ENCODE results near the gene MARCOL. TPM values are rescaled to one million over a fixed set of nuclear protein-coding genes. Genes with fewer than 3 reads are reported as not detected.

The MARCOL gene
- polyA plus RNA-seq (2013, experiment 1 of 2), result not detected
- not detected for polyA plus RNA-seq (2013, experiment 2 of 2)

- H3K27me3 ChIP-seq (ENCODE audit: insufficient read depth, low read length), result no peaks in the 10 kb centered on the region
- H3K4me3 ChIP-seq (ENCODE audit: low read length), result no peak within 1 kb of the TSS
- H3K4me1 ChIP-seq (ENCODE audit: insufficient read depth, low read length), result no peaks in the 10 kb centered on the region
- WGBS, result 71% methylated on average over 2 of the region's 2 CpGs
- no peaks in the 10 kb centered on the region for H3K36me3 ChIP-seq (ENCODE audit: insufficient read depth, low read length)
- H3K9ac ChIP-seq (ENCODE audit: low read depth, low read length), result no peak within 1 kb of the TSS
- no peaks in the 10 kb centered on the region for H3K9me3 ChIP-seq (ENCODE audit: insufficient read depth, low read depth, low read length)
- no peak within 1 kb of the TSS for H3K27ac ChIP-seq (ENCODE audit: low read depth, low read length)
Measured at GRCh38 chr5:148238418-148238794, at the start of gene MARCOL. Gene MARCOL (plus strand): TSS chr5:148238525. CDS start chr5:148238598, 73 bp downstream.

GRCh38 chr5:148191010-148191409 is 47.3 kb upstream of the MARCOL start:
- no peak overlapping the region for H3K4me3 ChIP-seq (ENCODE audit: low read length)
- H3K9me3 ChIP-seq (ENCODE audit: insufficient read depth, low read depth, low read length), result no peaks in the 10 kb centered on the region
- no peaks in the 10 kb centered on the region for H3K27me3 ChIP-seq (ENCODE audit: insufficient read depth, low read length)
- H3K4me1 ChIP-seq (ENCODE audit: insufficient read depth, low read length), result no peaks in the 10 kb centered on the region
- H3K27ac ChIP-seq (ENCODE audit: low read depth, low read length), result no peak overlapping the region
- 83% methylated on average over 1 of the region's 1 CpG for WGBS
- H3K36me3 ChIP-seq (ENCODE audit: insufficient read depth, low read length), result no peaks in the 10 kb centered on the region
- H3K9ac ChIP-seq (ENCODE audit: low read depth, low read length), result no peak overlapping the region

GRCh38 chr5:148193202-148193601 is 45.1 kb upstream of the MARCOL start:
- H3K4me3 ChIP-seq (ENCODE audit: low read length), result no peak overlapping the region
- no peaks in the 10 kb centered on the region for H3K4me1 ChIP-seq (ENCODE audit: insufficient read depth, low read length)
- 89% methylated on average over 1 of the region's 1 CpG for WGBS
- no peaks in the 10 kb centered on the region for H3K9me3 ChIP-seq (ENCODE audit: insufficient read depth, low read depth, low read length)
- H3K9ac ChIP-seq (ENCODE audit: low read depth, low read length), result no peak overlapping the region
- H3K27ac ChIP-seq (ENCODE audit: low read depth, low read length), result no peak overlapping the region
- H3K36me3 ChIP-seq (ENCODE audit: insufficient read depth, low read length), result no peaks in the 10 kb centered on the region
- no peaks in the 10 kb centered on the region for H3K27me3 ChIP-seq (ENCODE audit: insufficient read depth, low read length)

GRCh38 chr5:148201151-148201550 is 37.2 kb upstream of the MARCOL start:
- no peaks in the 10 kb centered on the region for H3K27me3 ChIP-seq (ENCODE audit: insufficient read depth, low read length)
- H3K4me1 ChIP-seq (ENCODE audit: insufficient read depth, low read length), result 0 out of 2 replicates have a peak, but pooled peaks cover 4% of the 10 kb centered on the region
- no peak overlapping the region for H3K9ac ChIP-seq (ENCODE audit: low read depth, low read length)
- H3K4me3 ChIP-seq (ENCODE audit: low read length), result no peak overlapping the region
- no peaks in the 10 kb centered on the region for H3K36me3 ChIP-seq (ENCODE audit: insufficient read depth, low read length)
- WGBS, result 84% methylated on average over 2 of the region's 2 CpGs
- no peaks in the 10 kb centered on the region for H3K9me3 ChIP-seq (ENCODE audit: insufficient read depth, low read depth, low read length)
- H3K27ac ChIP-seq (ENCODE audit: low read depth, low read length), result no peak overlapping the region

DNA sequence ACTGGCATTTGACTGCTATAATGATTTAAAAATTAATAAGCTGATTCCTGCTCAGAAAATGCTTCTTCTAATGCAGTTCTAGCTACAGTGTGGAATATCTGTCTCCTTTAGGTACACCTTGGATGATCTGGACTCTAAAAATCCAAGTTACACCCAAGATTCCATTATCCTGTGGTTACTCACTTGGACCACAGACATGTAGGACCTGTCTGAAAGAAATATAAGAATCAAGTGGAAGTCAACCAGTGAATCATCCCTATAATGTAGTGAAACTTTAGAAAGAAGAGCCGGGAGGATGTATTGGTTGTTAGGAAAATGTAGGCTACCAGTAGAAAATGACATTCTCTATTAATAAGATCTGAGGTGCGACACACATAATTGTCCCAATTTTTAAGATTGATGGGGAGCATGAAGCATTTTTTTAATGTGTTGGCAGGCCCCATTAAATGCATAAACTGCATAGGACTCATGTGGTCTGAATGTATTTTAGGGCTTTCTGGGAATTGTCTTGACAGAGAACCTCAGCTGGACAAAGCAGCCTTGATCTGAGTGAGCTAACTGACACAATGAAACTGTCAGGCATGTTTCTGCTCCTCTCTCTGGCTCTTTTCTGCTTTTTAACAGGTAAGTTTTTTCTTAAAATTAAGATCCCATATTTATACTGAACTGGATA is 35.7 kb upstream of the MARCOL start, which contains the start of gene SPINK6:
TSS of gene SPINK6 (plus strand) at position 512 of the 673 bp plus-strand sequence. CDS start at position 567, 55 bp downstream.
- H3K27me3 ChIP-seq (ENCODE audit: insufficient read depth, low read length), result no peaks in the 10 kb centered on the region
- 97% methylated on average over 2 of the region's 2 CpGs for WGBS
- H3K4me3 ChIP-seq (ENCODE audit: low read length), result no peak within 1 kb of the TSS
- H3K36me3 ChIP-seq (ENCODE audit: insufficient read depth, low read length), result no peaks in the 10 kb centered on the region
- H3K9me3 ChIP-seq (ENCODE audit: insufficient read depth, low read depth, low read length), result no peaks in the 10 kb centered on the region
- 0 out of 2 replicates have a peak, but pooled peaks cover 4% of the 10 kb centered on the region for H3K4me1 ChIP-seq (ENCODE audit: insufficient read depth, low read length)
- H3K9ac ChIP-seq (ENCODE audit: low read depth, low read length), result no peak within 1 kb of the TSS
- no peak within 1 kb of the TSS for H3K27ac ChIP-seq (ENCODE audit: low read depth, low read length)

DNA sequence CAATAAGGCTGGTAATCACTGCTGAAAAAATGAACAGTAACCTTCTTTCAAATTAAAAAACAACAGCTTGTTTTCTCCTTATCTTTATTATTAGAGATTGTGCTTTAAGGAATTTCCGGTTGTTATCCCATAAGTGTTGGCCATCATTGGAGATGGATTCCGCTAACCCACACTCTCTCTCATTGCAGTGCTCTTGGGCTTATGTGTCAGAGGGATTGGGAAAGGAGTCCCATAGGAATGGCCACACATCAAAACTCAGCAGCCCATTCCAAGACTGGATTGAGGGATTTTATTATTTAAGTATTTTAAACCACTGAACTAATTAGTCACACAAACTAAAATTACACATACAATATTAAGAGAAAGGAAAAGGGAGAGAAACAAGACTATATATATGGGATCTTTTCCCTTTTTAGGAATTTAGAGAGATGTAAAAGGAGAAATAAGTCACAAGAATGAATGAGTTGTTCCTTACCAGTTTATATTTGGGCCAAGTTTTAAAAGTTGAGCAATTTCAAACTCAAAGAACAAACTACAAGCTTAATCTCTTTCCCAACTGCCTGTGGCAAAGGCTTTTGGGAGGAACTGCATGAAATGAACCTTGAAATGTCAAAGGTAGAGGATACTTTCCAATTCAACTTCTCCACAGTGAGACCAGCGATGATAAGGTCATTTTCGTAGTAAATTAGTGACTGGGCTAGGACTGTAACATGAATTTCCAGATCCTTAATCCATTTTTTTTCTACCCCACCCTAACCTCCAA is 33.1 kb upstream of the MARCOL start:
- H3K36me3 ChIP-seq (ENCODE audit: insufficient read depth, low read length), result no peaks in the 10 kb centered on the region
- H3K9me3 ChIP-seq (ENCODE audit: insufficient read depth, low read depth, low read length), result no peaks in the 10 kb centered on the region
- no peaks in the 10 kb centered on the region for H3K4me1 ChIP-seq (ENCODE audit: insufficient read depth, low read length)
- no peaks in the 10 kb centered on the region for H3K27me3 ChIP-seq (ENCODE audit: insufficient read depth, low read length)
- no peak overlapping the region for H3K27ac ChIP-seq (ENCODE audit: low read depth, low read length)
- 96% methylated on average over 2 of the region's 4 CpGs for WGBS
- no peak overlapping the region for H3K9ac ChIP-seq (ENCODE audit: low read depth, low read length)
- no peak overlapping the region for H3K4me3 ChIP-seq (ENCODE audit: low read length)

GRCh38 chr5:148205865-148206264 is 32.5 kb upstream of the MARCOL start:
- Histone ChIP-seq H3K4me1 (ENCODE audit: insufficient read depth, low read length) (no peaks in the 10 kb centered on the region), H3K9ac (ENCODE audit: low read depth, low read length) (no peak overlapping the region)
- WGBS, result no CpG with 5 or more reads among the region's 1 CpG

DNA sequence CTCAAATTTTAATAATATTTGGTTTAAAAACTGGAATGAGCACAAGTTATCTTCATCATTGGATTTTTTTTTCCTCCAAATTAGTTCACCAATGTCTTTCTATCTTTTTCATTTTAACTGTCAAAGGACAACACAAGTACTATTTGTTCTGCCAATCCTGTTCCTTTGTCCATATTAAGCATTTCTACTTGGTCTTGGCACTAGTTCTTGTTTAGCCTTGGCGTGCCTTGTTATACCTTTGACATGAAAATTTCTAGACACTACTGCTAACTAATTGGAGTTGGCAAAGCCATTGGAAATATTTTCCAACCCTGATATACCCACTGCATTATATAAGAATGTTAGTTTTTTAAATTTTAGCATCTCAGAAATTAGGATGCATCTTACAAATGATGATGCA is 31.7 kb upstream of the MARCOL start:
- Histone ChIP-seq H3K27me3 (ENCODE audit: insufficient read depth, low read length) (no peaks in the 10 kb centered on the region), H3K9ac (ENCODE audit: low read depth, low read length) (no peak overlapping the region), H3K36me3 (ENCODE audit: insufficient read depth, low read length) (no peaks in the 10 kb centered on the region), H3K4me3 (ENCODE audit: low read length) (no peak overlapping the region), H3K4me1 (ENCODE audit: insufficient read depth, low read length) (no peaks in the 10 kb centered on the region), H3K27ac (ENCODE audit: low read depth, low read length) (no peak overlapping the region), H3K9me3 (ENCODE audit: insufficient read depth, low read depth, low read length) (no peaks in the 10 kb centered on the region)
- 90% methylated on average over 1 of the region's 1 CpG for WGBS

More at GRCh38 chr5:148205865-148206264, 32.5 kb upstream of the MARCOL start:
- H3K27me3 ChIP-seq (ENCODE audit: insufficient read depth, low read length), result no peaks in the 10 kb centered on the region
- no peaks in the 10 kb centered on the region for H3K36me3 ChIP-seq (ENCODE audit: insufficient read depth, low read length)
- no peaks in the 10 kb centered on the region for H3K9me3 ChIP-seq (ENCODE audit: insufficient read depth, low read depth, low read length)
- H3K27ac ChIP-seq (ENCODE audit: low read depth, low read length), result no peak overlapping the region
- no peak overlapping the region for H3K4me3 ChIP-seq (ENCODE audit: low read length)

DNA sequence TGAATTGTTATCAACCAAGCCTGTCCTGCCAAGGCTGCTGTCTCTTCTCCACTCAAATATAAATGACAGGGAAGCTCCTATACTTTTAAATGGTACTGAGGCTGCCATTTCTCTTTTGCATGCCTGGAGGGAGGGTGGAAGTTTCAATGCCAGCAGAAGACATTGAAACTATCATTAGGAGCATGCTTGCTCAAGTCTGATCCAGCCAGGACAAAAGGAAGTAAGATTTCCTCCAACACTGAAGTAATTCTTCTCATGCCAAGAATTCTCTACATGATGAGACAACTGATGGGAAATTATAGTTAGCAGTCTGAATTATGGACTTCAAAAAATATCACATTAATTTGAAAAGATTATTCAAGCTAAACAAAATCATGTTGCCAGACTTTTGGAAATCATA is 30.1 kb upstream of the MARCOL start:
- Histone ChIP-seq H3K9ac (ENCODE audit: low read depth, low read length) (no peak overlapping the region), H3K27ac (ENCODE audit: low read depth, low read length) (no peak overlapping the region), H3K4me1 (ENCODE audit: insufficient read depth, low read length) (no peaks in the 10 kb centered on the region), H3K4me3 (ENCODE audit: low read length) (no peak overlapping the region), H3K27me3 (ENCODE audit: insufficient read depth, low read length) (no peaks in the 10 kb centered on the region), H3K36me3 (ENCODE audit: insufficient read depth, low read length) (no peaks in the 10 kb centered on the region), H3K9me3 (ENCODE audit: insufficient read depth, low read depth, low read length) (no peaks in the 10 kb centered on the region)

- Histone ChIP-seq H3K4me1 (ENCODE audit: insufficient read depth, low read length) (no peaks in the 10 kb centered on the region), H3K36me3 (ENCODE audit: insufficient read depth, low read length) (no peaks in the 10 kb centered on the region), H3K27ac (ENCODE audit: low read depth, low read length) (no peak overlapping the region), H3K9me3 (ENCODE audit: insufficient read depth, low read depth, low read length) (no peaks in the 10 kb centered on the region), H3K27me3 (ENCODE audit: insufficient read depth, low read length) (no peaks in the 10 kb centered on the region), H3K4me3 (ENCODE audit: low read length) (no peak overlapping the region), H3K9ac (ENCODE audit: low read depth, low read length) (no peak overlapping the region)
- WGBS, result 80% methylated on average over 3 of the region's 3 CpGs
Measured at GRCh38 chr5:148209151-148209770, 29.1 kb upstream of the MARCOL start.

DNA sequence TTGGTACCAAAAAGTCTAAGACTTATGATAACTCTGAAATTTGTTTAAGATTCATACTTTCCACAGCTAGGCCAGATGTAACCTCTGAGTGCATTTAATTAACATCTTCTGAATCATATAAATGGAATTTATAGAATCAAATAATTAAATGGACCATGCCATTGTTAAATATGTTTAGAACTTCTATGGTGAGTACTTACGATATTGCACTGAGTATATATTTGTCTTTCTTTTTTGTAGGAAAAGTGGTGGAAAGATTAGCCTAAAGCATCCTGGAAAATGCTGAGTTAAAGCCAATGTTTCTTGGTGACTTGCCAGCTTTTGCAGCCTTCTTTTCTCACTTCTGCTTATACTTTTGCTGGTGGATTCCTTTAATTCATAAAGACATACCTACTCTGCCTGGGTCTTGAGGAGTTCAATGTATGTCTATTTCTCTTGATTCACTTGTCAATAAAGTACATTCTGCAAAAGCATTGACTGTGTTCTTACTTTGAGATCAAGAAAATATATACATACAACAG is 23.6 kb upstream of the MARCOL start:
- H3K9me3 ChIP-seq (ENCODE audit: insufficient read depth, low read depth, low read length), result no peaks in the 10 kb centered on the region
- 87% methylated on average over 1 of the region's 1 CpG for WGBS

More for the DNA sequence above, 23.6 kb upstream of the MARCOL start:
- no peaks in the 10 kb centered on the region for H3K4me1 ChIP-seq (ENCODE audit: insufficient read depth, low read length)
- H3K4me3 ChIP-seq (ENCODE audit: low read length), result no peak overlapping the region
- H3K27me3 ChIP-seq (ENCODE audit: insufficient read depth, low read length), result no peaks in the 10 kb centered on the region
- H3K9ac ChIP-seq (ENCODE audit: low read depth, low read length), result no peak overlapping the region
- H3K27ac ChIP-seq (ENCODE audit: low read depth, low read length), result no peak overlapping the region
- H3K36me3 ChIP-seq (ENCODE audit: insufficient read depth, low read length), result no peaks in the 10 kb centered on the region

Measured in HUES64 (cell line).